Stimulated activated CD8-positive, alpha-beta memory T cell treated with anti-CD3 and anti-CD28 coated beads, Interleukin-4, amount 100 ng/mL, for 48 hours (primary cell): ENCODE measurements around the gene RAB11FIP3.

Experiments used
- DNase-seq: peaks from one replicate; pipeline ENCODE4 v3.0.0-alpha.2; 2020

RAB11FIP3 gene

DNA sequence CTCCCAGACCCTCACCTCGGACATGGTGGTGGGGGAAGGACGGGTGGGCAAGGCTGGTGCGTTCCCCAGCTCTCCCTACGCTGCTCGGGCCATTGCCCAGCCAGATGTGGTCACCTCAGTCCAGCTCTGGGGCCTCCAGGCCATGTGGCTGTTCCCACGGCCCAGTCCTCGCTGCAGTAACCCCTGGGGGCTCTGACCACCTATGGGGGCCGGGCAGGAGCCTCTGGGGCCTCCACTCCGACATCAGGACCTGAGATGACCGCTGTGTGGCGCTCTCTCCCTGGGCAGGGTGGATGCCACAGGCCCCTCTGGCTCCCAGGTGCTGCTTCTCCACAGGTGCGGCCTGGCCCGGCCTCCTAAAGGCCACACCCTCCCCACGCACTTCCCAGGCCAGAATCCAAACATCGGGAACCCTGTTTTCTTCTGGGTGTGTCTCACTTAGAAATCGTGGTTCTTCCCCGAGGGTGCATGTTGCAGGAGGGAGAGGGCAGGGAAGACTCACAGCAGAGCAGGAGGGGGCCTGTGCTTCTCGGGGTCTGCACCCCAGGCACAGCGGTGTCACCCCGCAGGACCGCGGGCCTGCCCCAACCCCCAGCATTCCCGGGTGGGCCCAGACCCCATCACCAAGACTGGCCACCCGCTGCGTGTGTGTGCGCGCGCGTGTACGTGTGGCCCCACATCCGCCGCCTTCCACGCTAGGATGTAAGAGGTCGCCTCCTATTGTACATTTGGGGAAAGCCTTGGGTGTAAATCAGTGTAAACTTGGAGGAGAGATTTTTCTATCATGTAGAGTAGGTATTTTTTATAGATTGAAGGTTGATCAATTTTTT lies 96.1 kb downstream of the RAB11FIP3 start:
- DNase-seq: no peak

DNA sequence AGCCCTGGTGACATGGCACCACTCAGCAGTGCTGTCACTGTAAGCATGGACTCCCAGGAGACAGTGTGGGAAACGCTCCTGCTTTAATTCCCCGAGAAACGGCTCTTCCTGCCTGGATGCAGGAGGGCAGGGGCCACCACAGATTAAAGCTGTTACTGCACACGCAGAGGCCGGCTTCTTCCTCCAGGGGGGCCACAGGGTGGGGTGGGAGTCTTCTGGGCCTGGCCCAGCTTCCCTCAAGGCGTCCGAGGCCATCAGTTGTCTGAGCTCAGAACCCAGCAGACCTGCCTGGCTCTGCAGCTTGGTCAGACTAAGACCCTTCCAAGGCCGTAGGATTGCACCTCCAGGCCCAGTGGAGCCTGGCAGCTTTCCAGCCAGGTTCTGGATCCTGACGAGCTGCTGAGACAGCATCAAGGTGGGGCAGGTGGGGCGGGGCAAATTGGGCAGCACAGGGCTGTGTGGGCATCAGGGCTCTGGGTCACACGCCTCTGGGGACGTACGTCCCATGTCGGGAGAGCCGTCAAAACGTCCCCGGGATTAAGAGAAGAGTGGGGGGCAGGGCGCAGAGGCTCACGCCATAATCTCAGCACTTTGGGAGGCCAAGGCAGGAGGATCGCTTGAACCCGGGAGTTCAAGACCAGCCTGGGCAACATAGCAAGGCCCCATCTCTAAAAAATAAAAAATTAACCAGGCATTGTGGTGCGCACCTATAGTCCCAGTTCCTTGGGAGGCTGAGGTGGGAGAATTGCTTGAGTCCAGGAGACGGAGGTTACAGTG lies 97.1 kb downstream of the RAB11FIP3 start:
- DNase-seq: no peak

- DNase-seq: no peak
Observed at GRCh38 chr16:523097-523741, 97.8 kb downstream of the RAB11FIP3 start.

- no peak for DNase-seq
Observed at GRCh38 chr16:524274-525040, 99.0 kb downstream of the RAB11FIP3 start.

DNA sequence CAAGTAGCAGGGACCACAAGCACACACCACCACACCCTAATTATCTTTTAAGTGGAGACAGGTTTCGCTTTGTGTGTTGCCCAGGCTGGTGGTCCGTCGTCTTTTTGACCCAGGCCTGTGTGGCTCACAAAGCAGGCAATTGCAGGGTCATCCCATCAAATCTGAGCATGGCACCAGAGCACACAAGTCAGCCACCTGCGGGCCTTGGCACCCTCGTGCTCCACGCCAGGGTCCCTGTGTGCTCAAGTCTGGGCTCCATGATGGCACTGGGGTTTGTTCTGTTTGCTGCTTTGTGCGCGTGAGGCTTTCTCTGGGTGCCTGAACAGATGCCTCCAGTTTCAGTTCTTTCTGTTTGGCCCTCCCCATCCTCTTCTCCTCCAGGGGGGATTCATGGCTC lies 99.7 kb downstream of the RAB11FIP3 start:
- no peak for DNase-seq

DNA sequence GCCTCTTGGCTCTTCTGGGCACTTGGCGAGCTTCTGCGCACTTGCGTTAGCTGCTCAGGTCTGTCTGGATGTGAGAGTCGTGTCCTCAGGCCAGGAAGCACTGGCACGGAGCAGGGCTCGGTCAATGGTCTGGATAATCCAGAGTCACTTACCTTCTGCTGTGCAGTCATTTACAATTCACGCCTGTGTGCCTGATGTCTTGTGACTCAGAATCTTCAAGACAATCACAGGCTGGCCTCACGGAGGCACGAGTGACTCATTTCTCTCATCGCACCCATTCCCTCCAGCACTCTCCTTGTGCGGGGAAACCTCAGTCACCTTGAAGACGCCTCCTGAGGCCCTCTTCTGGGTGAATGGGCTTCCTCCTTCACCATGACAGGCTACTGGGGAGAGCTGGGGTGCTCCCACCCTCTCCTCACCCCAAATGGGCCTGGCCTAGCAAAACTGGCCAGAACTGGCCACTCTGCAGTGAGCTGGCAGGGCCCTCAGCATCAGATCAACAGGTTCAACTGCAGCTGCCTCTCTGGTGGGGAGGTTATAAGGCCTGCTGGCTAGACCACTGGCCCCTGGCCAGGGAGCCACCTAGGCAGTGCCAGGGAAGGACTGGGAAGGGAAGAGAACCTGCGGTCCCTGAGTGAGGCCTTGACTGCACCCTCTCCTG lies 100.2 kb downstream of the RAB11FIP3 start:
- DNase-seq: peak; percentile 83

- peak; percentile 47 for DNase-seq
Observed at GRCh38 chr16:526181-527014, 100.9 kb downstream of the RAB11FIP3 start.

GRCh38 chr16:527015-527903 lies 101.8 kb downstream of the RAB11FIP3 start, which contains the start of gene CAPN15:
Gene CAPN15 (plus strand): TSS chr16:527712. CDS start chr16:546839, 19,127 bp downstream.
- peak; percentile 91 for DNase-seq

GRCh38 chr16:528111-529011 lies 102.9 kb downstream of the RAB11FIP3 start:
- DNase-seq: peak; percentile 69

DNA sequence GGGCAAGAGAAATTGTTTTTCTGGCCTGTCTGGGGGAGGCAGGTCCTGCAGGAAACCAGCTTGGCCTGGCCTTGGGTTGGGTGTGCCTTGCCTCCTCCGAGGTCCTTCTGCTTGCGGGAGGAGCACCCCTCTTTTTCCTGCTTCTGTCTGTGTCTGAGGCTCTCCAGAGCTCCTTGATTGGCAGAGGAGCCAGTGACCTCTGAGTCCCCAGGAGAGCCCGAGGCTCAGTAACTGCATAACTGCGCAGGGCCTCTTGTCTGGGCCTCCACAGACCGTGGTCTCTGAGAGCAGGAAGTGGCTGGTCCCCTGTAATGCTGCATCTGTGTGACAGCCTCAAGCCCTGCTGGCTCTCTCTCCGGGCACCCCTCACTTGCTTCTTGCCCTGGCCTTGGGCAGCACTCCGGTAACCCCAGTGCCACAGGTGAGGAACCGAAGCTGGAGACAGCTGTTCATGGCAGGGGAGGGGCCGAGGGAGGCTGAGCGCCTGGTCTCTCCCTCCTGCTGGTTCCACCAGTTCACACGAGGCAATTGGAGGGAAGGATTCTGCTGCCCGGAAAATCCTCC lies 103.6 kb downstream of the RAB11FIP3 start:
- DNase-seq: peak; percentile 43

- DNase-seq: no peak
Observed at GRCh38 chr16:530111-530817, 104.8 kb downstream of the RAB11FIP3 start.

GRCh38 chr16:531494-532125 lies 106.2 kb downstream of the RAB11FIP3 start:
- no peak for DNase-seq

DNA sequence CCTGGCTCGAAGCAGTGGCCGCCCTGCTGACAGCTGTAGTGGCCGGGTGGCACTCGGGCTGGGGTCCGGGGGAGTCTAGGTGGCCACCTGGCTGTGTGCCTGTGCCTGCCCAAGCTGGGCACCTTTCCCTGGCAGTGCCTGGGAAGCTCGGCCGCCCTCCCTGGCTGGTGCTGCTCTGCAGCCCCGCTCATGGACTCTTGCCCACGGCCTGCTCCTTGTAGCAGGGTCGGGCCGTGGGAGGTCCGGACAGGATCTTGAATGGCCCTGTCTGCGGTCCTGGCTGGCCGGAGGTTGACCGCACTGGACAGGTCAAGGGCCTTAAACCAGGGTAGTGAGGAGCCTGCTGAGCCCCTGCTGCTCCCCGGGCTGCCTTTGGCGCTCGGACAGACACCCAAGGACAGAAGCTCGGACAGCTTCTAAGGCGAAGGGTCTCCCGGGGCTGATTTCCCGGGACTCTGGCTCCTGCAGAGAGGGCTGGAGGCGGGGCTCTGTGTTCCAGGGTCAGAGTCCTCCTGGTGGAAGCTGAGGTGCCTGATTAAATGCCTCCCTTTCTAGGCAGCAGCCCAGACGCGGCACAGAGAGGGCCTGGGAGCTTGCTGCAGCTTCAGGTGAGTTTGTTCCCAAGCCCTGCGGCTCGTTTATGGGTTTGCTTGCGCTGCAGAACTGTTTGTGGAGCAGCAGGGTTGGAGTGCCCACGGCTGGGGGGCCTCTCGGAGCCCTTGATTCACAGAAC lies 108.1 kb downstream of the RAB11FIP3 start:
- DNase-seq: no peak

GRCh38 chr16:534135-534534 lies 108.7 kb downstream of the RAB11FIP3 start:
- no peak for DNase-seq

DNA sequence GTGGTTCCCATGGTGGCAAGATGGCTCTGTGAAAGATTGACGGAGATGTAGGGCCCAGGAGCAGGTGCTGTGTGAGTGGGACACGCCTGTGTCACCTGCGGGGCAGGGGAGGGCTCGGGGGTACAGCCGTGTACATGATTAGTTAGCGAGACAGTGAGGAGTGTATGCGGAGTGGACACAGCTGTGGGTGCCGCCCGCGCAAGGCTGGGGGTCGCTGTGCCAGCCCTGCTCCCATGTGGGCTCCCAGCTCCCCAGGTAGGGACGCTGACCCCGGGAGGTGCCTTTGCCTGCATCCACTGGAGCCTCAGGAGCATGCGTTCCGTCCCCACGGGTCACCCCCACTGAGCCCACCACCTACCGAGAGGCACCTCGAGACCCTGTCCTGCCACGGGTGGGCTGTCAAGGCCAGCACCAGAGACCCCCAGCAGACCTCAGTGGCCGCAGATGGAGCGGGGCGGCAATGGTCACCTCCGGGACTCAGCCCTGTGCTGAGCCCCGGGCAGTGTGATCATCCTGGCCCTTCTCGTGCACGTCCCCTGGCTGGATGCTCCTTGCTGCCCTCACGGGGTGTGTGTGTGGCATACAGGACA lies 109.5 kb downstream of the RAB11FIP3 start:
- no peak for DNase-seq
